Measurements from ENCODE around the gene MAGEA8.
"Not testable (repeated sequence)": the region's sequence is repeated elsewhere in the genome, so short reads cannot be mapped to it uniquely, and the experiment has no call there.

DNA sequence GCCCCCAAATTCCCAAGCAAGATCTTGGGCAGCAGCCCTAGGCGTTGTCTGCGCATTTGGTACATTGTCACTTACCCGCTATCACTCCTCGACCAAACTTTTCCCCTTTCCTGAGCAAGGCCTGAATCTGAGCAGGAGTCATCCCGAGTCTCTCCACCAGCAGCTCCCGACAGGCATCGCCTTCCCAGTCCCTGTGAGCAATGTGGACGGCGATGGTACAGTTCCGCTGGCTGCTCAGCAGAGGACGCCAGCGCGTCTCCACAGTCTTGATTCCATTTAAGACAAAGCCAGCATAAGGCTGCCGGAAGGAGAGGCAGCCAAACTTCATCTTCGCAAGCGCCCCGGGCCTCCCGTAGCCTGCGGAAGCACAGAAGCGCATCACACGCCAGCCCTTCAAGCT, 52.6 kb downstream of the MAGEA8 start:
- TF ChIP-seq, protein P1, sequence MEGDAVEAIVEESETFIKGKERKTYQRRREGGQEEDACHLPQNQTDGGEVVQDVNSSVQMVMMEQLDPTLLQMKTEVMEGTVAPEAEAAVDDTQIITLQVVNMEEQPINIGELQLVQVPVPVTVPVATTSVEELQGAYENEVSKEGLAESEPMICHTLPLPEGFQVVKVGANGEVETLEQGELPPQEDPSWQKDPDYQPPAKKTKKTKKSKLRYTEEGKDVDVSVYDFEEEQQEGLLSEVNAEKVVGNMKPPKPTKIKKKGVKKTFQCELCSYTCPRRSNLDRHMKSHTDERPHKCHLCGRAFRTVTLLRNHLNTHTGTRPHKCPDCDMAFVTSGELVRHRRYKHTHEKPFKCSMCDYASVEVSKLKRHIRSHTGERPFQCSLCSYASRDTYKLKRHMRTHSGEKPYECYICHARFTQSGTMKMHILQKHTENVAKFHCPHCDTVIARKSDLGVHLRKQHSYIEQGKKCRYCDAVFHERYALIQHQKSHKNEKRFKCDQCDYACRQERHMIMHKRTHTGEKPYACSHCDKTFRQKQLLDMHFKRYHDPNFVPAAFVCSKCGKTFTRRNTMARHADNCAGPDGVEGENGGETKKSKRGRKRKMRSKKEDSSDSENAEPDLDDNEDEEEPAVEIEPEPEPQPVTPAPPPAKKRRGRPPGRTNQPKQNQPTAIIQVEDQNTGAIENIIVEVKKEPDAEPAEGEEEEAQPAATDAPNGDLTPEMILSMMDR (IDR thresholded peaks at IDR 0.05) = not testable (repeated sequence)
- not testable (repeated sequence) for TF ChIP-seq POLR2A (IDR thresholded peaks at IDR 0.05)

Data from body of pancreas (tissue), 4 donors.